H1 (cell line): ENCODE results near the gene RNF220. TPM values are rescaled to one million over a fixed set of nuclear protein-coding genes. Genes with fewer than 3 reads are reported as not detected.

ENCODE experiments used
- CTCF ChIA-PET: fragments of 300-600 bp; sonication (Branson Sonifier 250); formaldehyde crosslinking; loops from one replicate; lab custom pipeline; 2021; ENCODE audit not compliant: partially characterized antibody; lab: Charles Lee
- POLR2A ChIA-PET: fragments of 300-600 bp; sonication (Branson Sonifier 250); formaldehyde crosslinking; loops from one replicate; lab custom pipeline; 2021; ENCODE audit warnings: inconsistent platforms; ENCODE audit not compliant: partially characterized antibody; lab: Charles Lee
- DNase-seq, 2 experiments: peaks; one replicate each; pipeline versions ENCODE4 v3.0.0 to v3.0.0-alpha.2; 2010 to 2022; ENCODE audit warnings: low spot score in 2 of 2, low read depth in 1 of 2, mixed read lengths in 1 of 2
- FAIRE-seq: peaks from 2 replicates; lab custom pipeline; 2011; peaks lifted over from hg19 to GRCh38; lab: Jason Lieb, UNC
- H2AFZ ChIP-seq: 2 replicates; pipeline ENCODE4 v1.8.1; 2012; ENCODE audit warnings: low read length, inconsistent platforms
- H2AK5ac ChIP-seq: 2 replicates; pipeline ENCODE4 v1.6.1; 2013; ENCODE audit warnings: low read depth, low read length
- H2BK120ac ChIP-seq: replicated peaks from 2 replicates; pipeline ENCODE3; 2013; ENCODE audit warnings: low read depth, low read length, inconsistent platforms
- H2BK12ac ChIP-seq: 2 replicates; pipeline ENCODE4 v1.6.1; 2013; ENCODE audit warnings: low read depth, low read length
- H2BK15ac ChIP-seq: 2 replicates; pipeline ENCODE4 v1.6.1; 2013; ENCODE audit warnings: low read length
- H2BK20ac ChIP-seq: 2 replicates; pipeline ENCODE4 v1.6.1; 2013; ENCODE audit warnings: low read length
- H2BK5ac ChIP-seq: 2 replicates; pipeline ENCODE4 v1.6.1; 2013; ENCODE audit warnings: low read depth, low read length
- H3K14ac ChIP-seq: 2 replicates; pipeline ENCODE4 v1.6.1; 2013; ENCODE audit warnings: inconsistent platforms; ENCODE audit not compliant: insufficient read length
- H3K18ac ChIP-seq: 2 replicates; pipeline ENCODE4 v1.6.1; 2013; ENCODE audit warnings: low read length; ENCODE audit errors: extremely low read depth
- H3K23ac ChIP-seq: 2 replicates; pipeline ENCODE4 v1.6.1; 2013; ENCODE audit warnings: inconsistent platforms; ENCODE audit not compliant: insufficient read length
- H3K23me2 ChIP-seq: 2 replicates; pipeline ENCODE4 v1.6.1; 2013; ENCODE audit warnings: low read depth, low read length
- H3K27ac ChIP-seq: 2 replicates; pipeline ENCODE4 v1.6.1; 2011; ENCODE audit warnings: low read depth, low read length, inconsistent platforms
- H3K27me3 ChIP-seq, 4 experiments: replicated peaks in 1 of 4; 1 replicate in 1 of 4; 2 replicates in 3 of 4; pipeline versions ENCODE4 v1.6.1 to v1.8.1; 2011 to 2013; ENCODE audit warnings: low read length in 3 of 4, mild to moderate bottlenecking in 3 of 4, inconsistent platforms in 2 of 4, mixed read lengths in 2 of 4, moderate library complexity in 1 of 4; ENCODE audit not compliant: control insufficient read depth in 3 of 4, insufficient read depth in 3 of 4; ENCODE audit errors: extremely low read depth in 1 of 4
- H3K36me3 ChIP-seq, 4 experiments: 2 replicates each; pipeline versions ENCODE4 v1.6.1 to v1.8.1; 2011 to 2013; ENCODE audit warnings: mild to moderate bottlenecking in 4 of 4, low read length in 3 of 4, moderate library complexity in 2 of 4, control low read depth in 1 of 4, inconsistent platforms in 1 of 4; ENCODE audit not compliant: insufficient read depth in 4 of 4, control insufficient read depth in 2 of 4
- H3K4ac ChIP-seq: replicated peaks from 2 replicates; pipeline ENCODE3; 2013; ENCODE audit warnings: low read length, low read depth, mixed read lengths, inconsistent platforms; ENCODE audit not compliant: insufficient read length
- H3K4me1 ChIP-seq, 4 experiments: replicated peaks in 1 of 4; 1 replicate in 1 of 4; 2 replicates in 3 of 4; pipeline versions ENCODE4 v1.6.1 to v1.8.1; 2011 to 2013; ENCODE audit warnings: low read length in 3 of 4, inconsistent platforms in 2 of 4, mixed read lengths in 1 of 4; ENCODE audit not compliant: insufficient read depth in 4 of 4, control insufficient read depth in 3 of 4
- H3K4me2 ChIP-seq, 2 experiments: 2 replicates each; pipeline versions ENCODE4 v1.6.1 to v1.8.1; 2011 to 2013; ENCODE audit warnings: low read depth in 2 of 2, low read length in 2 of 2, control low read depth in 1 of 2, inconsistent platforms in 1 of 2, mild to moderate bottlenecking in 1 of 2; ENCODE audit not compliant: insufficient read depth in 1 of 2
- H3K4me3 ChIP-seq, 4 experiments: fragments of 200-600, 300-600 bp in 1 of 4; sonication (generic), shearing (Covaris generic), sonication (Bioruptor Twin) in 1 of 4; 2 replicates each; pipeline versions ENCODE4 v1.5.1 to v1.8.1; 2011 to 2016; ENCODE audit warnings: low read length in 4 of 4, low read depth in 3 of 4, control low read depth in 2 of 4, inconsistent platforms in 2 of 4, mild to moderate bottlenecking in 2 of 4, mixed read lengths in 1 of 4, moderate library complexity in 1 of 4; ENCODE audit not compliant: insufficient read depth in 2 of 4; ENCODE audit errors: extremely low read depth in 1 of 4
- H3K56ac ChIP-seq: replicated peaks from 2 replicates; pipeline ENCODE3; 2013; ENCODE audit warnings: low read depth, mild to moderate bottlenecking, mixed read lengths, low read length, inconsistent platforms; ENCODE audit not compliant: insufficient read length
- H3K79me1 ChIP-seq: 2 replicates; pipeline ENCODE4 v1.6.1; 2013; ENCODE audit warnings: low read depth, low read length, control low read depth
- H3K79me2 ChIP-seq, 2 experiments: 2 replicates each; pipeline versions ENCODE4 v1.6.1 to v1.8.1; 2012 to 2013; ENCODE audit warnings: low read length in 2 of 2, mild to moderate bottlenecking in 2 of 2, inconsistent platforms in 1 of 2; ENCODE audit not compliant: insufficient read depth in 2 of 2, control insufficient read depth in 1 of 2
- H3K9ac ChIP-seq, 4 experiments: replicated peaks in 1 of 4; 1 replicate in 1 of 4; 2 replicates in 3 of 4; pipeline versions ENCODE4 v1.6.1 to v1.8.1; 2011 to 2013; ENCODE audit warnings: low read depth in 3 of 4, low read length in 3 of 4, control low read depth in 2 of 4, mild to moderate bottlenecking in 2 of 4, moderate library complexity in 2 of 4, inconsistent platforms in 1 of 4; ENCODE audit errors: extremely low read depth in 1 of 4
- H3K9me3 ChIP-seq, 2 experiments: 2 replicates each; pipeline versions ENCODE4 v1.6.1 to v1.8.1; 2012 to 2013; ENCODE audit warnings: mild to moderate bottlenecking in 2 of 2, moderate library complexity in 2 of 2, control low read depth in 1 of 2, inconsistent platforms in 1 of 2, low read depth in 1 of 2, low read length in 1 of 2, mixed read lengths in 1 of 2; ENCODE audit not compliant: insufficient read depth in 2 of 2
- H4K20me1 ChIP-seq, 2 experiments: replicated peaks in 1 of 2; 2 replicates each; pipeline versions ENCODE3 to v1.8.1; 2011 to 2013; ENCODE audit warnings: inconsistent platforms in 2 of 2, low read length in 2 of 2, mild to moderate bottlenecking in 1 of 2; ENCODE audit not compliant: insufficient read depth in 2 of 2, control insufficient read depth in 1 of 2
- H4K5ac ChIP-seq: 2 replicates; pipeline ENCODE4 v1.6.1; 2013; ENCODE audit warnings: low read length, low read depth, mixed read lengths, inconsistent platforms; ENCODE audit not compliant: insufficient read length
- H4K8ac ChIP-seq: 2 replicates; pipeline ENCODE4 v1.8.0; 2013; ENCODE audit warnings: mild to moderate bottlenecking, moderate library complexity, low read length, inconsistent platforms; ENCODE audit not compliant: insufficient read depth; ENCODE audit errors: extremely low read depth
- H4K91ac ChIP-seq: replicated peaks from 2 replicates; pipeline ENCODE3; 2013; ENCODE audit warnings: low read length, mixed read lengths, inconsistent platforms; ENCODE audit not compliant: insufficient read length
- PHF8 ChIP-seq: fragments of 200-600 bp; sonication (generic); conservative IDR thresholded peaks from 2 replicates; pipeline ENCODE4 v1.7.1; 2012; ENCODE audit warnings: low read depth, mild to moderate bottlenecking, inconsistent platforms, low read length, moderate library complexity
- POLR2A ChIP-seq, 2 experiments: IDR thresholded peaks; 1 replicate in 1 of 2; 2 replicates in 1 of 2; pipeline ENCODE4 v1.6.1; 2011; ENCODE audit warnings: low read depth in 2 of 2, low read length in 2 of 2, mild to moderate bottlenecking in 2 of 2; ENCODE audit errors: control extremely low read depth in 1 of 2
- RXRA ChIP-seq: IDR thresholded peaks from 2 replicates; pipeline ENCODE4 v1.6.1; 2011; ENCODE audit warnings: low read depth, mild to moderate bottlenecking, low read length, moderate library complexity; ENCODE audit not compliant: insufficient read depth
- SP2 ChIP-seq: IDR thresholded peaks from 2 replicates; pipeline ENCODE4 v1.6.1; 2012; ENCODE audit warnings: mild to moderate bottlenecking, low read length, inconsistent platforms
- SUZ12 ChIP-seq: fragments of 200-600 bp; sonication (generic); IDR thresholded peaks from 2 replicates; pipeline ENCODE4 v1.6.1; 2012; ENCODE audit warnings: mild to moderate bottlenecking, inconsistent platforms, low read length, moderate library complexity, mixed read lengths
- TBP ChIP-seq: IDR thresholded peaks from 2 replicates; pipeline ENCODE4 v1.6.1; 2011; ENCODE audit warnings: low read depth, low read length, improper control_type of control experiment
- WGBS, 2 experiments: shearing (Covaris generic) in 1 of 2; methylation state at CpG; one replicate each; pipeline versions ENCODE4 v1.1.6 to v1.1.7; 2013 to 2015; ENCODE audit warnings: low lambda C conversion rate in 2 of 2, mixed read lengths in 2 of 2, inconsistent platforms in 1 of 2, low coverage in 1 of 2, missing lambda C conversion rate in 1 of 2; ENCODE audit not compliant: insufficient replicate concordance in 2 of 2, insufficient coverage in 1 of 2, insufficient read length in 1 of 2; ENCODE audit errors: extremely low coverage in 1 of 2, missing lambda C conversion rate in 1 of 2; 5-methylcytosine and 5-hydroxymethylcytosine counted together
- polyA plus RNA-seq, 7 experiments: library from polyadenylated mRNA; depleted of rRNA in 3 of 7; stranded (reverse) in 5 of 7; unstranded in 2 of 7; fragments of >200 nt in 5 of 7; fragments of 200-250 nt in 2 of 7; gene quantifications; 1 replicate in 5 of 7; 2 replicates in 1 of 7; 4 replicates in 1 of 7; pipeline versions ENCODE4 v1.2.1 to v1.2.3, GENCODE V29; 2011 to 2013; ENCODE audit warnings: missing spikeins in 2 of 7, mixed read lengths in 2 of 7
- total RNA-seq: library from RNA; stranded (reverse); fragmentation: NEBNext Ultra II Directional; extraction: Animal tissue kit (Norgen Biotek cat#: 25700); gene quantifications from 2 replicates; pipeline ENCODE4 v1.2.1, GENCODE V29; 2021

Gene RNF220
- total and polyA plus RNA-seq, 2 of the 8 experiments (the other 6 are each of a cell fraction or from before 2014, with no cell fraction given) = 123 to 160 TPM

DNA sequence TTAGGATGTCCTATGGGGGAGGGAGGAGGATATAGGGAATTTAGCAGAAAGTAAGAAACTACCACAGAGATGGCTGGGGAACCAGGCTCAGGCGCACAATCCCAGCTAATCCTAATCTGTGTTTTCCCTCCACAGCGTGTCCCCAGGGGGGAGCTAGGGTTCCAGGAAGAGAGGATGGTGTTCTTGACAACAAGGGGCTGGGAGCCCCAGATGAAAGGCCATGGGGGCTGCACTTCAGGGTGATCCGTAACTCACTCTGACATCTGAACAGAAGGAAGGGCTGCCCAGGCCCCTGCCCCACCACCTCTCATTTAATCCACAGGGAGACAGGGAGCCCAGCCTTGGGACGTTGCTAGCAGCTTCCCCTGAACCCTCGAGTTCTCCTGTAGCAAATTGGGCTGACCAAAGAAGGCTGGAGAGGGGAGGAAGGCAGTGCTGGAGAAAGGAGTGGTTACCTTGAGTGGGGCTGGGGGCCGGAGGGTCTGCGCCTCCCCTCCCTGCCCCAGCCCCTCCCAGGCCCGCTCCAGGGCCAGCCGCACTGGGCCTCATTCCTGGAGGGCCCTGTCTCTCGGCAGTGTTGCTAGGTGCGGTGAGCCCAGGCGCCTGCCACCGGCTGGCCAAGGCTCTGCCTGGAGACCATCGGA is 137.5 kb downstream of the RNF220 start:
- Histone ChIP-seq H3K18ac (peak overlapping the region; percentile 63), H2BK15ac (no peak overlapping the region), H2BK5ac (peak overlapping the region; percentile 97), H2AFZ (no peak overlapping the region), H3K36me3 (no peaks in the 10 kb centered on the region), H2AK5ac (peak overlapping the region; percentile 14), H3K4me2 (peak overlapping the region; percentile 62 to 68), H3K4ac (peak overlapping the region; percentile 24), H3K14ac (no peak overlapping the region), H4K20me1 (no peaks in the 10 kb centered on the region), H3K4me1 (peaks cover 21 to 56% (median 44%) of the 10 kb centered on the region in 4 experiments), H4K8ac (peak overlapping the region; percentile 87), H3K79me2 (peaks cover 0 to 19% of the 10 kb centered on the region in 2 experiments; a peak in 3 of 4 replicates), H3K56ac (peak overlapping the region; percentile 23), H3K9ac (peak overlapping the region; percentile 14 to 62 (median 33); a peak in 6 of 7 replicates), H3K23ac (no peak overlapping the region), H2BK20ac (peak overlapping the region; percentile 80; the same call in 1 of the 2 replicates), H3K23me2 (no peaks in the 10 kb centered on the region), H3K4me3 (peak overlapping the region in 3 of 4 experiments; percentile 5 to 52 (median 15); a peak in 5 of 8 replicates), H2BK12ac (peak overlapping the region; percentile 6), H3K79me1 (no peaks in the 10 kb centered on the region; the same call in 1 of the 2 replicates), H3K9me3 (no peaks in the 10 kb centered on the region), H2BK120ac (peak overlapping the region; percentile 51), H4K91ac (peak overlapping the region; percentile 48), H4K5ac (peak overlapping the region; percentile 97), H3K27me3 (peaks cover 0 to 10% (median 2%) of the 10 kb centered on the region in 4 experiments; a peak in 2 of 7 replicates), H3K27ac (peak overlapping the region; percentile 91)
- peak in 1 of 2 experiments; percentile 47; a peak in 1 of 3 replicates for TF ChIP-seq POLR2A (IDR thresholded peaks at IDR 0.05; ENCODE audit: control extremely low read depth in 1 of 2, low read depth in 2 of 2, low read length in 2 of 2)
- no peak for TF ChIP-seq PHF8
- TF ChIP-seq RXRA = no peak
- TF ChIP-seq SP2 = no peak
- TF ChIP-seq SUZ12 = no peak
- TF ChIP-seq TBP = no peak; the same call in 1 of the 2 replicates
- 20% methylated on average over 6 of the region's 14 CpGs; no CpG with 5 or more reads in 1 of the 2 experiments for WGBS, 2 experiments
- CTCF ChIA-PET = interaction anchor here (0.6 to 12.2 kb wide), 25 partner anchors 9 to 944 kb away, joined by 3 to 78 read pairs (median 4); no protein-coding TSS in a partner anchor
- FAIRE-seq (peak; percentile 57), DNase-seq (peak in 1 of 2 experiments; percentile 82)
- POLR2A ChIA-PET = interaction anchor here (0.5 to 6.2 kb wide), 29 partner anchors 11 to 325 kb away, joined by 3 to 33 read pairs (median 4); no protein-coding TSS in a partner anchor
